HCT116 (cell line): Measurements from ENCODE around the gene ADPRS. TPM values are rescaled to one million over a fixed set of nuclear protein-coding genes. Genes with fewer than 3 reads are reported as not detected.

ENCODE experiments used
- ATAC-seq: fragments of 200-7000 bp; cut with Tn5 transposase; 2 replicates; pipeline ENCODE4 v1.9.1; 2020; ENCODE audit warnings: mild to moderate bottlenecking, moderate library complexity
- BruUV-seq: library from RNA; stranded (reverse); fragments of 400-500 nt; replicated peaks from 2 replicates; lab custom pipeline; 2021; lab: Mats Ljungman, UMichigan
- CTCF ChIA-PET: fragments of 300-600 bp; sonication (Branson Sonifier 250); formaldehyde crosslinking; loops from one replicate; lab custom pipeline; 2021; ENCODE audit warnings: antibody characterized with exemption; lab: Charles Lee
- POLR2A ChIA-PET: fragments of 300-600, 350-600 bp; sonication (Branson Sonifier 250); formaldehyde crosslinking; loops from one replicate; lab custom pipeline; 2021; ENCODE audit warnings: antibody characterized with exemption; lab: Charles Lee
- RAD21 ChIA-PET, 2 experiments: fragments of 300-600 bp; sonication (Branson Sonifier 250); formaldehyde crosslinking; loops; one replicate each; lab custom pipeline; 2023; ENCODE audit warnings: low total read pairs in 2 of 2; ENCODE audit not compliant: uncharacterized antibody in 2 of 2, unreplicated experiment in 2 of 2, low non-redundant PET in 1 of 2; lab: Charles Lee
- DNase-seq: peaks from one replicate; pipeline ENCODE4 v3.0.0-alpha.2; 2010; ENCODE audit warnings: low read depth, low spot score
- H2AFZ ChIP-seq: fragments of 200-600 bp; shearing (Covaris generic), sonication (generic); 2 replicates; pipeline ENCODE4 v1.6.1; 2017; ENCODE audit warnings: low read depth, mixed run types, mixed read lengths, antibody characterized with exemption, low read length; ENCODE audit not compliant: poor library complexity, severe bottlenecking
- H3K27ac ChIP-seq: 2 replicates; pipeline ENCODE4 v1.5.1; 2012; ENCODE audit warnings: low read depth, low read length
- H3K27me3 ChIP-seq: fragments of 200-600 bp; sonication (generic); 2 replicates; pipeline ENCODE4 v1.6.1; 2016; ENCODE audit warnings: mixed run types, low read length, mixed read lengths; ENCODE audit not compliant: insufficient read depth
- H3K36me3 ChIP-seq, 2 experiments: fragments of 200-500 bp in 1 of 2; fragments of 200-600 bp in 1 of 2; sonication (Bioruptor generic) in 1 of 2; sonication (generic) in 1 of 2; 2 replicates each; pipeline versions ENCODE4 v1.5.1 to v1.6.1; 2014 to 2016; ENCODE audit warnings: low read length in 2 of 2, inconsistent platforms in 1 of 2, mixed read lengths in 1 of 2, mixed run types in 1 of 2; ENCODE audit not compliant: insufficient read depth in 2 of 2, control insufficient read depth in 1 of 2
- H3K4me1 ChIP-seq, 2 experiments: fragments of 200-600 bp in 1 of 2; sonication (generic) in 1 of 2; 2 replicates each; pipeline versions ENCODE4 v1.5.1 to v1.6.1; 2012 to 2017; ENCODE audit warnings: low read length in 2 of 2, inconsistent platforms in 1 of 2, mild to moderate bottlenecking in 1 of 2, mixed read lengths in 1 of 2, mixed run types in 1 of 2, moderate library complexity in 1 of 2; ENCODE audit not compliant: insufficient read depth in 2 of 2, control insufficient read depth in 1 of 2
- H3K4me2 ChIP-seq: fragments of 200-600 bp; sonication (generic); 2 replicates; pipeline ENCODE4 v1.6.1; 2017; ENCODE audit warnings: mixed run types, low read length, mixed read lengths
- H3K4me3 ChIP-seq, 2 experiments: fragments of 200-600 bp in 1 of 2; sonication (generic) in 1 of 2; replicated peaks in 1 of 2; 2 replicates each; pipeline ENCODE4 v1.5.1; 2011 to 2016; ENCODE audit warnings: low read length in 2 of 2, control low read depth in 1 of 2, low read depth in 1 of 2, mild to moderate bottlenecking in 1 of 2, mixed read lengths in 1 of 2, mixed run types in 1 of 2
- H3K79me2 ChIP-seq: fragments of 200-600 bp; sonication (generic); 2 replicates; pipeline ENCODE4 v1.6.1; 2017; ENCODE audit warnings: mild to moderate bottlenecking, mixed run types, low read length, moderate library complexity, mixed read lengths; ENCODE audit not compliant: insufficient read depth
- H3K9ac ChIP-seq: fragments of 200-600 bp; sonication (generic); 2 replicates; pipeline ENCODE4 v1.6.1; 2016; ENCODE audit warnings: low read length, mixed read lengths
- H3K9me2 ChIP-seq: fragments of 200-600 bp; sonication (generic), shearing (Covaris generic); 2 replicates; pipeline ENCODE4 v1.6.1; 2017; ENCODE audit warnings: mixed run types, mild to moderate bottlenecking, moderate library complexity; ENCODE audit not compliant: insufficient read depth
- H3K9me3 ChIP-seq, 2 experiments: fragments of 200-500 bp in 1 of 2; fragments of 200-600 bp in 1 of 2; sonication (Bioruptor generic) in 1 of 2; sonication (generic) in 1 of 2; 2 replicates each; pipeline ENCODE4 v1.6.1; 2014 to 2017; ENCODE audit warnings: low read length in 2 of 2, mixed read lengths in 2 of 2, inconsistent platforms in 1 of 2, low read depth in 1 of 2, mild to moderate bottlenecking in 1 of 2, mixed run types in 1 of 2, moderate library complexity in 1 of 2; ENCODE audit not compliant: control insufficient read depth in 1 of 2, insufficient read depth in 1 of 2
- H4K20me1 ChIP-seq: fragments of 200-600 bp; sonication (generic), shearing (Covaris generic); 2 replicates; pipeline ENCODE4 v1.6.1; 2017; ENCODE audit warnings: mixed run types, mild to moderate bottlenecking, moderate library complexity; ENCODE audit not compliant: insufficient read depth
- CTCF ChIP-seq, 3 experiments: fragments of 200-600 bp in 1 of 3; sonication (generic) in 1 of 3; IDR thresholded peaks in 2 of 3; conservative IDR thresholded peaks in 1 of 3; 2 replicates each; pipeline ENCODE4 v1.5.1; 2012 to 2017; ENCODE audit warnings: low read depth in 2 of 3, low read length in 2 of 3, antibody characterized with exemption in 1 of 3, borderline replicate concordance in 1 of 3, control low read depth in 1 of 3, mild to moderate bottlenecking in 1 of 3, mixed read lengths in 1 of 3, mixed run types in 1 of 3, moderate library complexity in 1 of 3; ENCODE audit not compliant: insufficient read depth in 1 of 3
- RAD21 ChIP-seq: IDR thresholded peaks from 2 replicates; pipeline ENCODE4 v1.6.1; 2012; ENCODE audit warnings: low read depth, mild to moderate bottlenecking
- YY1 ChIP-seq: IDR thresholded peaks from 2 replicates; pipeline ENCODE4 v1.6.1; 2011; ENCODE audit warnings: low read length, low read depth, moderate library complexity, mild to moderate bottlenecking; ENCODE audit not compliant: insufficient replicate concordance; ENCODE audit errors: extremely low read depth
- intact Hi-C: fragments of 100-400 bp; cut with micrococcal nuclease; formaldehyde crosslinking; loops from 2 replicates; pipeline ENCODE4 v1.10.0; 2022
- total RNA-seq: library from RNA; stranded (reverse); gene quantifications from one replicate; pipeline ENCODE4 v1.2.1, GENCODE V29; 2021; ENCODE audit not compliant: unreplicated experiment

ADPRS gene
- total RNA-seq, 1 experiment from 2014 or later: 28.2 TPM

DNA sequence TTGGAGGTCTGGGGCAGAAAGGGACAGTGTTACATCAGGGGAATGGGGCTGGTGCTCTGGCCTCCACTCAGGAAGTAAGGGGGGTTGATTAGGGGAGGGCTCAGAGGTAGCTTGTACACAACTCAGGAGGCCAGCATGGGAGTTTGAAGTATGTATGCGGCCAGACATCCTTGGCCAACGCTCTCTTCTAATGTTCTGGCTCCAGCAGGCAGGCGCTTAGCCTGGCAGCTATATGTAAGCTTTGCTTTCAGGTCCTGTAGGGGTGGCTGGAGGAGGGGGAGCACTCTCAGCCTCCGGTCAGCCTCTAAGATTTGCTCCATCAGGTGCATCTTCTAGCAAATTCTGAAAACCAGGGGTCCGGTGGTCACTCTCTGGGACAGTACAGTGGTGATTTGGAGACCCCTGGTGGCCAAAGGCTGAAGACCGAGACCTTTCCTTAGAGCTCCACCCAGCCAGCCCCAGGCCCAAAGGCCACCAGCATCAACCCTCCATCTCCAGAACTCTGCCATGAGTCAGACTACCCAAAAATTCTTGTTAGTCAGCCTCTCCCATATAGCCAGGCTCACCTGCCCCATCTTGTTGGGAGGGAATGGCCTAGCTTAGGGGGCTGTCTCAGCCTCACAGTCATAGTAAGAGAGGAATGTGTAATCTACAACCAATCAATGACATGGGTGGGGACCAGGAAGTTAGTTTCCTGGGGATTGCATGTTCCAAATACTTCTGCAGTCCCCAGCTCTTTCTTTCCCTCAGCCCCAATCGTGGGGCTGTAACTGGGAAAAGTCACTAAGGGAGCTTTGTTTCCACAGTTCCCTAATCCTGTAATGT is 46.0 kb downstream of the ADPRS start:
- H3K79me2 ChIP-seq: peaks cover 4% of the 10 kb centered on the region
- no peak overlapping the region for H3K9ac ChIP-seq
- ChIA-PET RAD21 (interaction anchor here (0.5 to 1.5 kb wide), 6 partner anchors 15 to 277 kb away, joined by 3 to 16 read pairs (median 4); partner anchors contain the start of genes THRAP3 (in 1 of the 2) and TRAPPC3 (in 1 of the 2)), CTCF (interaction anchor here (0.7 to 4.3 kb wide), 15 partner anchors 10 to 165 kb away, joined by 3 to 31 read pairs (median 6); partner anchors contain the start of gene TRAPPC3)
- peaks cover 2 to 16% of the 10 kb centered on the region in 2 experiments; a peak in 1 of 4 replicates for H3K36me3 ChIP-seq
- H2AFZ ChIP-seq: no peak overlapping the region
- no peaks in the 10 kb centered on the region for H3K9me2 ChIP-seq
- H3K4me1 ChIP-seq: peaks cover 0 to 18% of the 10 kb centered on the region in 2 experiments; a peak in 2 of 4 replicates
- no peak overlapping the region for H3K4me2 ChIP-seq
- ATAC-seq: peak; percentile 91
- no peaks in the 10 kb centered on the region for H3K9me3 ChIP-seq
- no peak overlapping the region for H3K4me3 ChIP-seq
- no peak overlapping the region for H3K27ac ChIP-seq
- H4K20me1 ChIP-seq: no peaks in the 10 kb centered on the region
- no peaks in the 10 kb centered on the region for H3K27me3 ChIP-seq
- no TSS peak for BruUV-seq
- no peak for TF ChIP-seq YY1
- peak; percentile 81 for TF ChIP-seq RAD21
- peak; percentile 77 to 81 (median 81); a peak in 5 of 6 replicates for TF ChIP-seq CTCF (IDR thresholded peaks at IDR 0.05 in 2 of 3, conservative IDR thresholded peaks at IDR 0.05 in 1 of 3; ENCODE audit: borderline replicate concordance in 1 of 3, insufficient read depth in 1 of 3, low read depth in 2 of 3, low read length in 2 of 3)
- TF ChIP-seq, all 23 proteins: peak for 2
- POLR2A ChIA-PET: interaction anchor here (1.4 to 2.3 kb wide), 2 partner anchors 10 to 15 kb away, joined by 3 to 11 read pairs; partner anchors contain the start of gene TRAPPC3
- DNase-seq: no peak
- intact Hi-C loops: loop anchor here (1.0 kb wide), 1 partner anchor 34 kb away; no protein-coding TSS in a partner anchor
